ENCODE data around the gene RASIP1. TPM values are rescaled to one million over a fixed set of nuclear protein-coding genes. Genes with fewer than 3 reads are reported as not detected.
"Not testable (repeated sequence)": the region's sequence is repeated elsewhere in the genome, so short reads cannot be mapped to it uniquely, and the experiment has no call there.

Gene RASIP1
- total and polyA plus RNA-seq, 2 of the 8 experiments (the other 6 are each of a cell fraction or from before 2014, with no cell fraction given), result 9.3 to 11.4 TPM

DNA sequence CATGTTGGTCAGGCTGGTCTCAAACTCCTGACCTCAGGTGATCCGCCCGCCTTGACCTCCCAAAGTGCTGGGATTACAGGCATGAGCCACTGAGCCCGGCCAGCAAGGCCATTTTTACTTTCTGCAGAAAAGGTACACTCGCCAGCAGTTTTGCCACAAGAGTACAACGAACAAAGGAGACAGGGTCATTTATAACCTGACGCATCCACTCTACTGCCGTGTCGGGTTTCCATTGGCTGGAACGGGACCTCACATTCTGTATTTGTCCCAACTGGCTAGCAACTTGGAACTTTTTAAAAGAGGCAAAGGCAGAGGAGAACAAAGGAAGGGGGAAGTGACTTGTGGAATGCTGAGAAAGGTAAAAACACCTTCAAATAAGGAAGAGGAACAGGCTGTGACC is 46.9 kb upstream of the RASIP1 start:
- H4K5ac ChIP-seq (ENCODE audit: insufficient read length, low read depth, low read length); H3K9ac ChIP-seq (replicated peaks in 1 of 4; ENCODE audit: extremely low read depth in 1 of 4, low read depth in 3 of 4, low read length in 3 of 4); H3K4me2 ChIP-seq (ENCODE audit: insufficient read depth in 1 of 2, low read depth in 2 of 2, low read length in 2 of 2); FAIRE-seq; H3K27ac ChIP-seq (ENCODE audit: low read depth, low read length); H3K27me3 ChIP-seq (replicated peaks in 1 of 4; ENCODE audit: control insufficient read depth in 3 of 4, extremely low read depth in 1 of 4, insufficient read depth in 3 of 4, low read length in 3 of 4); H2BK20ac ChIP-seq (ENCODE audit: low read length); H2BK15ac ChIP-seq (ENCODE audit: low read length); H3K23ac ChIP-seq (ENCODE audit: insufficient read length); H3K9me3 ChIP-seq (ENCODE audit: insufficient read depth in 2 of 2, low read depth in 1 of 2, low read length in 1 of 2); H3K36me3 ChIP-seq (ENCODE audit: control insufficient read depth in 2 of 4, insufficient read depth in 4 of 4, low read length in 3 of 4); H3K56ac ChIP-seq (replicated peaks; ENCODE audit: insufficient read length, low read depth, low read length); H2BK120ac ChIP-seq (replicated peaks; ENCODE audit: low read depth, low read length); H3K79me1 ChIP-seq (ENCODE audit: low read depth, low read length); DNase-seq (ENCODE audit: low read depth in 1 of 2, low spot score in 2 of 2); H3K4ac ChIP-seq (replicated peaks; ENCODE audit: insufficient read length, low read depth, low read length); H3K14ac ChIP-seq (ENCODE audit: insufficient read length); H4K8ac ChIP-seq (ENCODE audit: extremely low read depth, insufficient read depth, low read length); H3K18ac ChIP-seq (ENCODE audit: extremely low read depth, low read length); H2AK5ac ChIP-seq (ENCODE audit: low read depth, low read length); H3K23me2 ChIP-seq (ENCODE audit: low read depth, low read length); H4K20me1 ChIP-seq (replicated peaks in 1 of 2; ENCODE audit: control insufficient read depth in 1 of 2, insufficient read depth in 2 of 2, low read length in 2 of 2); H3K79me2 ChIP-seq (ENCODE audit: control insufficient read depth in 1 of 2, insufficient read depth in 2 of 2, low read length in 2 of 2); H3K4me3 ChIP-seq (ENCODE audit: extremely low read depth in 1 of 4, insufficient read depth in 2 of 4, low read depth in 3 of 4, low read length in 4 of 4); H3K4me1 ChIP-seq (replicated peaks in 1 of 4; ENCODE audit: control insufficient read depth in 3 of 4, insufficient read depth in 4 of 4, low read length in 3 of 4); H4K91ac ChIP-seq (replicated peaks; ENCODE audit: insufficient read length, low read length): not testable (repeated sequence)
- H2AFZ ChIP-seq (ENCODE audit: low read length), result peak overlapping the region; percentile 41; the same call in 1 of the 2 replicates
- peak overlapping the region; percentile 49; the same call in 1 of the 2 replicates for H2BK5ac ChIP-seq (ENCODE audit: low read depth, low read length)
- ChIA-PET CTCF (ENCODE audit: partially characterized antibody) (interaction anchor here (0.5 to 17.5 kb wide), 38 partner anchors 9 to 212 kb away, joined by 3 to 285 read pairs (median 5); partner anchors contain the start of genes BCAT2, DHDH, HSD17B14 and NUCB1), POLR2A (ENCODE audit: partially characterized antibody) (interaction anchor here (0.6 to 1.8 kb wide), 6 partner anchors 46 to 177 kb away, joined by 3 to 5 read pairs (median 3); partner anchors contain the start of genes FUT2 and NUCB1)
- H2BK12ac ChIP-seq (ENCODE audit: low read depth, low read length), result peak overlapping the region; percentile 23; the same call in 1 of the 2 replicates
- 81% methylated on average over 9 of the region's 9 CpGs; no CpG with 5 or more reads in 1 of the 2 experiments for WGBS, 2 experiments (ENCODE audit: extremely low coverage in 1 of 2, insufficient coverage in 1 of 2, insufficient read length in 1 of 2, insufficient replicate concordance in 2 of 2, low coverage in 1 of 2, low lambda C conversion rate in 2 of 2, missing lambda C conversion rate in 1 of 2)

DNA sequence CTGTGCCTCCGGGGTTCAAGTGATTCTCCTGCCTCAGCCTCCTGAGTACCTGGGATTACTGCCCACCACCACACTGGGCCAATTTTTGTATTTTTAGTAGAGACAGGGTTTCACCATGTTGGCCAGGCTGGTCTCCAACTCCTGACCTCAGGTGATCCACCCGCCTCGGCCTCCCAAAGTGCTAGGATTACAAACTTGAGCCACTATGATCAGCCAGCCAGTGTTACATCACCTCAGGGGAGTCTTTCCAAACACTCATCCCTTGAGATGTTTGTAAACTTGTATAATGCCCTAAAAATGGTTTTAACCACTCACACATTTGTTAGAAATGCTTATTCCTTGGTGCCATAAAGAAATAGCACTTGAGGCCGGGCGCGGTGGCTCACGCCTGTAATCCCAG is 46.0 kb upstream of the RASIP1 start:
- CTCF ChIA-PET (ENCODE audit: partially characterized antibody), result interaction anchor here (1.2 to 17.5 kb wide), 7 partner anchors 16 to 112 kb away, joined by 3 to 285 read pairs (median 7); partner anchors contain the start of gene BCAT2
- H3K36me3 ChIP-seq (ENCODE audit: control insufficient read depth in 2 of 4, insufficient read depth in 4 of 4, low read length in 3 of 4); H2AK5ac ChIP-seq (ENCODE audit: low read depth, low read length); H2BK15ac ChIP-seq (ENCODE audit: low read length); H4K8ac ChIP-seq (ENCODE audit: extremely low read depth, insufficient read depth, low read length); H4K91ac ChIP-seq (replicated peaks; ENCODE audit: insufficient read length, low read length); H3K23ac ChIP-seq (ENCODE audit: insufficient read length); H3K27ac ChIP-seq (ENCODE audit: low read depth, low read length); H3K4me2 ChIP-seq (ENCODE audit: insufficient read depth in 1 of 2, low read depth in 2 of 2, low read length in 2 of 2); H3K23me2 ChIP-seq (ENCODE audit: low read depth, low read length); H3K9me3 ChIP-seq (ENCODE audit: insufficient read depth in 2 of 2, low read depth in 1 of 2, low read length in 1 of 2); H3K9ac ChIP-seq (replicated peaks in 1 of 4; ENCODE audit: extremely low read depth in 1 of 4, low read depth in 3 of 4, low read length in 3 of 4); H3K27me3 ChIP-seq (replicated peaks in 1 of 4; ENCODE audit: control insufficient read depth in 3 of 4, extremely low read depth in 1 of 4, insufficient read depth in 3 of 4, low read length in 3 of 4); H3K18ac ChIP-seq (ENCODE audit: extremely low read depth, low read length); DNase-seq (ENCODE audit: low read depth in 1 of 2, low spot score in 2 of 2); H3K4me3 ChIP-seq (ENCODE audit: extremely low read depth in 1 of 4, insufficient read depth in 2 of 4, low read depth in 3 of 4, low read length in 4 of 4); H4K20me1 ChIP-seq (replicated peaks in 1 of 2; ENCODE audit: control insufficient read depth in 1 of 2, insufficient read depth in 2 of 2, low read length in 2 of 2); H2BK120ac ChIP-seq (replicated peaks; ENCODE audit: low read depth, low read length); H3K79me1 ChIP-seq (ENCODE audit: low read depth, low read length); FAIRE-seq; H4K5ac ChIP-seq (ENCODE audit: insufficient read length, low read depth, low read length); H2BK20ac ChIP-seq (ENCODE audit: low read length); H3K56ac ChIP-seq (replicated peaks; ENCODE audit: insufficient read length, low read depth, low read length); H3K79me2 ChIP-seq (ENCODE audit: control insufficient read depth in 1 of 2, insufficient read depth in 2 of 2, low read length in 2 of 2); H3K14ac ChIP-seq (ENCODE audit: insufficient read length); H2BK12ac ChIP-seq (ENCODE audit: low read depth, low read length); H3K4ac ChIP-seq (replicated peaks; ENCODE audit: insufficient read length, low read depth, low read length); H3K4me1 ChIP-seq (replicated peaks in 1 of 4; ENCODE audit: control insufficient read depth in 3 of 4, insufficient read depth in 4 of 4, low read length in 3 of 4); H2BK5ac ChIP-seq (ENCODE audit: low read depth, low read length); H2AFZ ChIP-seq (ENCODE audit: low read length): not testable (repeated sequence)
- POLR2A ChIA-PET (ENCODE audit: partially characterized antibody), result interaction anchor here (1.7 kb wide), 1 partner anchor 31 kb away, joined by 4 read pairs; the partner anchor contains the start of gene FGF21
- 96% methylated on average over 6 of the region's 7 CpGs; no CpG with 5 or more reads in 1 of the 2 experiments for WGBS, 2 experiments (ENCODE audit: extremely low coverage in 1 of 2, insufficient coverage in 1 of 2, insufficient read length in 1 of 2, insufficient replicate concordance in 2 of 2, low coverage in 1 of 2, low lambda C conversion rate in 2 of 2, missing lambda C conversion rate in 1 of 2)

Measured in H1 (cell line).